NCI-H2107 (cell line): ENCODE results near the gene CDC42BPA.

Source experiments
- DNase-seq: peaks from one replicate; lab custom pipeline; 2025; lab: John Stamatoyannopoulos, UW

The CDC42BPA gene

GRCh38 chr1:227212164-227212563 is 106.1 kb downstream of the CDC42BPA start:
- DNase-seq: no peak

GRCh38 chr1:227210604-227211003 is 107.7 kb downstream of the CDC42BPA start:
- DNase-seq: no peak

GRCh38 chr1:227197064-227197463 is 121.2 kb downstream of the CDC42BPA start:
- no peak for DNase-seq

DNA sequence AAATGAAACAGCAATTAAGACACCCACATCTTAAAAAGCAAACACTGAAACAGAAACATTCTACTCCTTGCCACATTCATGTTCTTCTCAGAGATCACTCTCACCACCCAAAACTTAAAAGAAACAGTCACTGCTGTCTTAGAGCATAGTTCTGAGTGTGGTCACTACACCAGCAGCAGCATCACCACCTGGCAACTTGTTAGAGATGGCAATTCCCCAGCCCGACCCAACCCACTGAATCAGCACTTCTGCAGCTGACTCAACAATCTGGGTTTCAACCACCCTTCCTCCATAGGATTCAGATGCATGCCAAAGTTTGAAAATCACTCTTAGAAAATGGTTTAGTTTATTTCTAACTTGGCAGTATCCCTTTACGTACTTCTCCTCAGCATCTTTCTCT is 126.1 kb downstream of the CDC42BPA start:
- no peak for DNase-seq

DNA sequence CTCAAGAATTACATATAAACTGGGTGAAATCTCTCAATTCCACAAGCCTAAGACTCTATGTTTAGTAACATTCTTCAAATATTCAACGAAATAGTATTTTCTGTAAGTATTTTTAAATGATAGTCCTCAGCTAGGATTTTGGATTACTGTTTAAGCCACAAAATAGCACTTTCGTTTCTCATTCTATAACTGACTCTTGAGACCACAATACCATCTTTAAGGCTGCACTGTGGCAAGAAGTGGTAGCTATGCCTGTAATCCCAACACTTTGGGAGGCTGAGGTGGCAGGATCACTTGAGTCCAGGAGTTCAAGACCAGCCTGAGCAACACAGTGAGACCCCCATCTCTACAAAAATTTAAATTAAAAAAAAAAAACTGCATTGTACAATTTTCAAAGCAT is 126.7 kb downstream of the CDC42BPA start:
- no peak for DNase-seq

DNA sequence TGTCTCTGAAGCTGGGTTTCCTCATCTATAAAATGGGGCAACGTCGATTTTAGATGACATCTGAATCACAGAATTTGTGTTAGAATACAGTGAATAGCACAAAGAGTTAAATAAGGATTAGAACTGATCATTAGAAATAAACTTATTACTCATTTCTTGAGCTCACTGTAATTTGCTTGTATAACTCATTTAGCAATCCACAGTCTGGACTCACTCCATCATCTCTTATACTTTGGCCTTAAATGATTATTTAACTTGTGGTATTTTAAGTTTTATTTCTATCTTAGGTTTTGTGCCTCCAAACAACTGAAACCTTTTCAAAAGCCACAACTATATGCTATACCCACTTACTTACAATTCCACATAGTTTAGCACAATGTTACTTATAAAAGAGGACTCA is 128.0 kb downstream of the CDC42BPA start:
- no peak for DNase-seq

GRCh38 chr1:227185291-227185690 is 133.0 kb downstream of the CDC42BPA start:
- no peak for DNase-seq

GRCh38 chr1:227182012-227182411 is 136.3 kb downstream of the CDC42BPA start:
- no peak for DNase-seq

GRCh38 chr1:227175611-227176010 is 142.7 kb downstream of the CDC42BPA start:
- no peak for DNase-seq

DNA sequence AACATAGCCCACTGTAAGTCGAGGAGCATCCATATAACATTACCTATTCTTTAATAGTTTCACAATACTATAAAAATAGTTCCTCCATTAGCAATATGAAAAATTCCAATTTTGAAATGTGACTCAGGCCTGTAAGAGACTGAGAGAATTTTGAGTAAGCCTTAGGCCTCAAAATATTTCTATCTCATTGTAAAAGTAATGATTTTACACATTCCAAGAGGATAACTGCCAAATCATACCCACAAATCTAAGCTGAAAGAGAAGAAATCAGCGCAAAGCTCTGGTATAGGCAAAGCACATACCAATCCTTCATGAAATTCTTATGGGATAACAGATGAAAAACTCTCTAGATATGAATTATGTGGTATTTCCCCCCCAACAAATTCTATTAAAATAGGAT is 144.1 kb downstream of the CDC42BPA start:
- DNase-seq: no peak

DNA sequence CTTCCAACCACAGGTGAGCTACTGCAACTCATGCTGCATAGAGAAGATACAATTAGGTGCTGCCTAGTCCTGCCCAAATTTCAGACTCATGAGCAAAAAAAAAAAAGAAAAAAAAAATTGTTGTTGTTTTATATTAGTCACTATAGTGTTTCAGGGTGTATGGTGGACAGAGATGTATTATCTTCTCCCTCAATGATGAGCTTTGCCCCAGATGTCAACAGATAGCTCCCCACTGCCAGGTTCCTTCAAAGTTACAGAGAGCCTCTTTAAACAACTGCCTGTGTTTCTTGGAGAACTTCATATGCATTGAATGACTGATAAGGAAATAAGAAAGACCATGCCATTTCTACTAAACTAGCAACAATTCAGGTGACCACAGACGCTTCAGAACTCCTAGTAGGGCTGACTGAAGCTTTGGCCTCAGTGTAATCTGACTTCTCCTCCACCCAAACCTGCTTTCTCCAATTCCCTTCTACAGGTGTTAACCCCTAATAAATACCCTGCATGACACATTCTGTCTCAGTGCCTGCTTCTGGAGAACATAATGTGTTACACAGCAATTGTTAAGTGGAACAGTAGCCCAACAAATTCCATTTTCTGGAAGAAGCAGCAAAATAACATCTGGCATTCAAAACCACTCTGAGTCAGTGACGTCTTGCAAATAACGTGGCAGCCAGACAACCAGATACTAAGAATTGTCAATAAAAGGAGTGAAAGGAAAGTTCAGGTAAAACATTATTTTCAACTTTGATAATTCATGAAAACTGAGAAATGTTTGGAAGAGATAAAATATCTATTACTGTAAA is 147.7 kb downstream of the CDC42BPA start:
- no peak for DNase-seq

DNA sequence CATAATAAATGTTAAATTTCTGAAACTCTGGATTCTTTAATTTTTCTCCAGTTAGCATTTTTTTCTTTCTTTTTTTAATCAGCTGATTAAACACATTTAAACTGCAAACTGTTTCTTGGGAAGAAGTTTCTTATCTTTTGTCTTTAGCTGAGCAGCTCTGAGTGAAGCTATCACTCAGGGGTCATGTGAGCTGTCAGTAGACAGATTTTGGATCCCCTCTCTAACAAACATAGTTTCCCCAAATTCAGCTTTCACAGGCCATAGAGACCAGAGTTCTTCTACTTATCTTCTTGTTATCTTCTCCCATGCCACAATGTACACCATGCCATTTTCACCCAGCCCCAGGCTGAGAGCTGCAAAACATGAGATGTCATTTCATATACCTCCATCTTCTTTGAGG is 148.9 kb downstream of the CDC42BPA start:
- no peak for DNase-seq

GRCh38 chr1:227167276-227168101 is 150.8 kb downstream of the CDC42BPA start:
- no peak for DNase-seq

DNA sequence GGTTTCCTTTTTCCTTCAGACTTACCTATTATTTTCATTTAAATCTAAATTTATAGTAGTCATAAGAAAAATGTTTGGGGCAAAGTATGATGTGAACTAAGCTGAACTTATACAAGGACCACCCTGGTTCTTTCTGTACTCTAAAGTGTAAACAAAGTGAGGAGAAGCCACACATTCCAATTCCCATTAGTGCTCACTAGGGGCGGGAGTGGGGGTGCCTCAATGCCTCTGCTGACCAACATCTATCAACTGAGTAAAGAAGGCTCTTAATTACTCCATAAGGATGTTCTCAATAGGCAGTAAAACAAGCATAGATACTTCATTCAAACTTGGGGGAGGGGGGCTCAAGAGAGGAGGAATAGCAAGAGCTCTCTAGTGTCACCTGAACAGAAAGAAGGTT is 151.7 kb downstream of the CDC42BPA start:
- no peak for DNase-seq

DNA sequence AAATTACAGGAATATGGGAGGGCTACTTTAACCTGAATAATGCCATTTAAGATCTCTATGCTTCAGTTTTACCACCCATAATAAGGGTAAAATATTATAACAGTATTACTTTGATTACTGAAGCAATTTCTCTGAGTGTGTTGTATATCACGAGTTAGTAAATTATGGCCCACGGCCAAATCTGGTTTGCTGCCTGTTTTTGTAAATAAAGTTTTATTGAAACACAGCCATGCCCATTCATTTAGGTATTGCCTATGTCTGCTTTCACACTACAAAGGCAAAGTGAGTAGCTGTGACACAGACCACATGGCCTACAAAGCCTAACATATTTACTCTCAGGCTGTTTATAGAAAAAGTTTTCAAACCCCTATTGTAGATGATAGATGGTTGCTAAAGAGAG is 156.8 kb downstream of the CDC42BPA start:
- DNase-seq: no peak

- DNase-seq: no peak
Measured at GRCh38 chr1:227156520-227156919, 161.8 kb downstream of the CDC42BPA start.

- DNase-seq: no peak
Measured at GRCh38 chr1:227155688-227156087, 162.6 kb downstream of the CDC42BPA start.

GRCh38 chr1:227155004-227155403 is 163.3 kb downstream of the CDC42BPA start:
- no peak for DNase-seq

DNA sequence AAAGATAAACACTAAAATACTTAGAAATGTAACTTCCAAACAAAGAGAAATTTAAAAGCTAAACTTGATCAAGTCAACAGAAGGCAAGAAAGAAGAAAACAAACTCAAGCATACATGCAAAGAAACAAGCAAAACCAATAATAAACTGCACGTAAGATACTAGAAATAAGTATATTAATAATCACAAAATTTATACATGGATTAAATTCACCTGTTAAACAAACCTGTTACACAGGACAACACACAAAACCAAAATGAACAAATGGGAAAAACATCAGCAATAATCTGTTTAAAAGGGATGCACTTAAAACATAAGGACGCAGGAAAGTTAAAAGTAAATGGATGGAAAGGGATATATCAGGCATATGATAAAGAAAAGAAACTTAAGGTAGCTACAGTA is 165.8 kb downstream of the CDC42BPA start:
- DNase-seq: no peak

GRCh38 chr1:227140376-227140775 is 177.9 kb downstream of the CDC42BPA start:
- no peak for DNase-seq

- DNase-seq: no peak
Measured at GRCh38 chr1:227136210-227136820, 182.0 kb downstream of the CDC42BPA start.

DNA sequence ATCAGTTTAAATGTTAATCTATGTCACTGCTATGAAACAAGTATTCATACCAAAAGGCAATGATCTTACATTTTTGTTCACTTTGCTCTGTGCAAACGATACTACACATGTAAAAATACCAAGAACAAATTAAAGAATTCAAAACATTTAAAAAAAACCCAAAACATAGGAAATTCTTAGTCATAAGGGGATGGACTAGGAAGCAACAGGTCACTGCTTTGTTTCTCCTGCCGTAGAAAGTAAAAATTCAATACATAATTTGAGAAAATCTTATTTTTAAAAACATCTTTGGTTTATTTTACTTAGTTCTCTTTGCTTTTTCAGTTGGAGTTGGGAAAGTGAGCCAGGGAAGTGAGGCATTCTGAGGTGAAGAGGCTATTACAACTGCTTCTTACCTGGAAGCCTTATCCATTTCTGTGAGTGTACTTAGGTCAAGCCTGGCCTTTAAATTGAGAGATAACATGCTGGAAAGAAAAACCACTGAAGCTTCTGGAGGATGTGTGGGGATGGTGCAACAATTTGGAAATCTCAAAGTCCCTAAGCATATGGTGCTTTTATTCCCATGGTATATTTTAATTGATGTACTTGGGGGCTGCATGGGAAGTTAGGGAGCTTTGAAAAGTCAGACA is 183.5 kb downstream of the CDC42BPA start:
- no peak for DNase-seq
